Pulmonary artery endothelial cell (primary cell): ENCODE measurements around the gene MYL10. TPM values are rescaled to one million over a fixed set of nuclear protein-coding genes. Genes with fewer than 3 reads are reported as not detected.

Experiments used
- DNase-seq: peaks from one replicate; pipeline ENCODE4 v3.0.0-alpha.2; 2011; ENCODE audit warnings: low read depth, low spot score
- total RNA-seq: library from RNA; depleted of rRNA; stranded (reverse); fragments of >200 nt; gene quantifications from 2 replicates; pipeline ENCODE4 v1.2.3, GENCODE V29; 2014

The MYL10 gene
- not detected in 2 replicates for total RNA-seq

GRCh38 chr7:101629171-101629570 lies at the start of gene MYL10:
TSS of gene MYL10 (minus strand) at chr7:101629296. CDS start at chr7:101629118, 178 bp downstream.
- no peak for DNase-seq

- DNase-seq: no peak
Measured at GRCh38 chr7:101678658-101679057, 49.6 kb upstream of the MYL10 start.

DNA sequence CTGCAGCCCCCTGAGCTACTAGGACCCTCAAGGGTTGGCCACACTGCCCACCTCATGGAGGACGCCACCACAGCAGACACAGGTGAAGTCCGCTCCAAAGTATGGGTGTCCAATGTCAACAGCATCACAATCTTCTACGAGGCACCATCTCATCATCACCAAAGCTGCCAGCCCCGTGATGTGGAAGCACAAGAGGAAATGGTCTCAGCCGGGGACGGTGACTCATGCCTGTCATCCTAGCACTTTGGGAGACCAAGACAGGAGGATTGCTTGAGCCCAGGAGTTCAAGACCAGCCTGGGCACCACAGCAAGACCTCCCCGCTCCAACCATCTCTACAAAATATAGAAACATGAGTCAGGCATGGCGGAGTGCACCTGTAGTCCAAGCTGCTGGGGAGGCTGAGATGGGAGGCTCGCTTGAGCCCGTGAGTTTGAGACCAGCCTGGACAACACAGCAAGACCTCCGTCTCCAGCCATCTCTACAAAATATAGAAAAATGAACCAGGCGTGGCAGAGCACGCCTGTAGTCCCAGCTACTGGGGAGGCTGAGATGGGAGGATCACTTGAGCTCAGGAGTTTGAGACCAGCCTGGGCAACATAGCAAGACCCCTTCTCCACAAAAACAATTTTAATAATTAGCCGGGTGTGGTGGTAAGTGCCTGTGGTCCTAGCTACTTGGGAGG lies 48.8 kb upstream of the MYL10 start:
- DNase-seq: no peak

- no peak for DNase-seq
Measured at GRCh38 chr7:101677391-101677790, 48.3 kb upstream of the MYL10 start.

DNA sequence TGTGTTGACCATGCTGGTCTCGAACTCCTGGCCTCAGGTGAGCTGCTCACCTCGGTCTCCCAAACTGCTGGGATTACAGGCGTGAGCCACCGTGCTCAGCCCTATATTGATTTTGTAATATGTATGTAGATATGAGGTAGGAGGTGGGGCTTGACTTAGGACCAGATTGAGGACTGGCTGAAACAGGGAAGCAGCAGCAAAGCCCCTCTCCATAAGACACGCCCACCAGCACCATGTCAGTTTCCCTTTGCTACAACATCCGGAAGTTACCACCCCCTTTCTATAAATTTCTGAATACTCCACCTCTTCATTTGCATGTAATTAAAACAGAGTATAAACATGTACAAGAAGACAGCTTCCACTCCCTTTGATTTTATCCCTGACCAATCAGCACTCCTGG lies 47.9 kb upstream of the MYL10 start:
- no peak for DNase-seq

DNA sequence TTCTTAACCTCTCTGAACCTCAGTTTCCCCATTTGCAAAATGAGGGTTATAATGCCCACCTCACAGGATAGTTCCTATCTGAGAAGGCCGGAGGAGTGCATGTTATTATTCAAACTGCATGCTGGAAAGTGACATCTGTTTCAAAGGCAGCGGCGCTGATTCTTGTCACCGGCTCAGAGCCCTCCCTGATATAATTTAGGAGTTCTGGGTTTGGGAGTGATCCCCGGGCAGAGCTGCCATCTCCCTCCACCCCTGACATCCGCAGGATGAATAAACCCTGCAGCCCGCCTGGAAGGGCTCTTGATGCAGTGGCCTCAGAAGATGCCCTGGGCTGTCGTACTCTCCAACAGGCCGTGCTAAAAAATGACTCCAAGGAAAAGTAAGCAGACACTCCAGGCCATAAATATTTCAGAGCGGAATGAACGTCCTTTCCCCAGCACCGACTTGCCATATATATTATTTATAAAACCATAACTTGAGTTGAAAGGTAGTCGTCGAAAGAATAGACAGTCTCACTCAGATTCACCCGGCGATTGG lies 47.0 kb upstream of the MYL10 start:
- no peak for DNase-seq

- DNase-seq: no peak
Measured at GRCh38 chr7:101674439-101674838, 45.3 kb upstream of the MYL10 start.

DNA sequence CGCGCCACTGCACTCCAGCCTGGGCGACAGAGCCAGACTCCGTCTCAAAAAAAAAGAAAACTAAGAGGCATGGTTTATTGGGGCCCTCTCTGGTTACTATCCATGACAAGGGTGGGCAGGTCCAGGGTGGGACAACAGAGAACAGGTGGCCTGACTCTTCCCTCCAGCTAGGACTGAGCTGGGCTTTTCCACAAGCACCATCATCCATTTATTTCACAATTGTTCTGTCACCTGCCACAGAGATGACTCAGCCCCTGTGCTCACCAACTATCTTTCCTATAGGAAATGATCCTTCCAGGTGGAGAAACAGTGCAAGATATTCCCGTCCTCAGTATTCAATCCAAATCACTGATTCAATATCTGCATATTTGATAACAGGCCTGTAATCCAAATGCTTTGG lies 44.9 kb upstream of the MYL10 start:
- DNase-seq: no peak

- DNase-seq: no peak
Measured at GRCh38 chr7:101673315-101673714, 44.2 kb upstream of the MYL10 start.

GRCh38 chr7:101671371-101672356 lies 42.6 kb upstream of the MYL10 start:
- DNase-seq: no peak

- DNase-seq: no peak
Measured at GRCh38 chr7:101669307-101669706, 40.2 kb upstream of the MYL10 start.

DNA sequence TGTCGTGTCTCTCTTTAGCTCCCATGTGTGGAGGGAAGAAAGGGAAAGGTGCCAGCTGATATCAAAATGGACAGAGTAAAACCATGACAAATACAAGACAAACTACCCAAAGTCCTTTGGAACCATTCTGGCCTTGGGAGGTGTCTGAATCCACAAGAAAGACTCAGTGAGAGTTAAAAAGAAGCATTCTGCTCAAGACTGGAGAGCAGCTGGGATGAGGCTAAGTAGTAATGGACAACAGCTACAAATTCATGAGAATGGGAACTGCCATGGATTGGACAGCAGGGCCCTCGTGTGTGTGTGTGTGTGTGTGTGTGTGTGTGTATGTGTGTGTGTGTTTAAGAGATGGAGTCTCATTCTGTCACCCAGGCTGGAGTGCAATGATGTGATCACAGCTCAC lies 39.6 kb upstream of the MYL10 start:
- no peak for DNase-seq

- DNase-seq: no peak
Measured at GRCh38 chr7:101667920-101668319, 38.8 kb upstream of the MYL10 start.

DNA sequence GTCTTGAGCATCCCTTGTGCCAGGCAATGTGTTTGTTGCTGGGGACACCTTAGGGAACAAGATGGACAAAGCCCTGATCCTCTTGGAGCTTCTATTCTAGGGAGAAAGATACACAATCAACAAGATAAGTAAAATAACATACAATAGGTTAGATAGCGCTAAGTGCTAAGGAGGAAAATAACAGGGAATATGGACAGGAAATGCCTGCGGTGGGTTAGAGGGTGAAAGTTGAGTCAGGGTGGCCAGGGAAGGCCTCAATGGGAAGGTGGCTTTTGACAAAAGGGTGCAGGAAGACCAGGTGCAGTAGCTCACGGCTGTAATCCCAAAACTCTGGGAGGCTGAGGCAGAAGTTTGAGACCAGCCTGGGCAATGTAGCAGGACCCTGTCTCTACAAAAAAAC lies 38.3 kb upstream of the MYL10 start:
- DNase-seq: no peak

- no peak for DNase-seq
Measured at GRCh38 chr7:101666741-101667140, 37.6 kb upstream of the MYL10 start.

DNA sequence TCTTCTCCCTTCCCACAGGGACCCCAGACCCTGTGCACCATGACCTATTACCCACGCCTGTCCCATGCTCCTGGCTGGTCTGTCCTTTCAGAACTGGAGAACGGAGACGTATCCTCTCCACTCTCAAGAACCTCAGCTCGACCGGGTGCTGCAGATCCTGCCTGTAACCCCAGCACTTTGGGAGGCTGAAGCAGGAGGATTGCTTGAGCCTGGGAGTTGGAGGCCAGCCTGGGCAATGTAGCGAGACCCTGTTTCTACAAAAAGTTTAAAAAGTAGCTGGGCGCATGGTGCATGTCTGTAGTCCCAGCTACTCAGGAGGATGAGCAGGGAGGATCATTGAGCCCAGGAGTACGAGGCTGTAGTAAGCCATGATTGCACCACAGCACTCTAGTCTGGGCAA lies 37.2 kb upstream of the MYL10 start:
- no peak for DNase-seq

DNA sequence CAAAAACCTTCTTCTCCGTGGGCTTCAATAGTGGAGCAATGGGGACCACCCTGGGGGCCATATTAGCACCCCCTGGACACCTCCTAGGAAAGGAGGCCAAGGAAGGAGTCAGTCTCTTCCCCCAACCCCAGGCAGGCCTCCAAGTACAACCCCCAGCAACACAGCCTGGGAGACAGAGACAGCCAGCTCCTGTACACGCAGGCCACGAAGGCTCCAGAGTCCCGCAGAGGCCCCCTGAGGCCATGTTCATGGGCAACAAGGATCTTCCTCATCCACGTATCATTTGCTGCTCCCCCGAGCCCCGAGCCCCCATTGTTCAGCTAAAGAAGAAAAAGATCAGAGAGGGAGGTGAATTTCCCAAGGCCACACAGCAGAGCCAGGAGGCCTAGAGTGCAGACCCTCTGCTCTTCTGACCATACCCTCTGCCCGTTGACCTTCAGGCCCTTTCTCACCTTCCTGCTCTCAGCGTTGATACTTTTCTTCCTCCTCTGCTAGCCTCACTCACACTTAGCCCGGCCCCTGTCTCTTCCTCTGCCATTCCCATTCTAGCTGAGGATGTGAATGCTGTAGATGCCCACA lies 35.9 kb upstream of the MYL10 start:
- DNase-seq: no peak

DNA sequence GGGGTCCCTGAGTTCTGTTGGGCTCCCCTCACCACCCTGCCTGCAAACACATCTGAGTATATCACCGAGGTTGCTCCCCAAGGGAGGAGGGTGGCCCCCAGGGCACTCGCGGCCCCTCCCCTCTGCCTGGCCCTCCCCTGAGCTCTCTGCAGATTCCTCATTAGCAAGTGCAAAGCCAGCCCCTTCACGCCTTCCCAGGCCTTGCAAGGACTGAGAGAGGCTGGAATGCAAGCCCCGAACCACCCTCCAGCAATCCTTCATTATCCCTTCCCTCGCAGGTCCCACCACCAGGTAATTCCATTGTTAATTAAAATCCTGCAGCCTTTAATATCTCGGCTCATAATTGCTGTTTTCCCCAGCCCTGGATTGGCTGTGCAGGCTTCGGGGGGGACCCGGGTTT lies 35.3 kb upstream of the MYL10 start:
- DNase-seq: no peak

- no peak for DNase-seq
Measured at GRCh38 chr7:101663747-101664146, 34.7 kb upstream of the MYL10 start.

DNA sequence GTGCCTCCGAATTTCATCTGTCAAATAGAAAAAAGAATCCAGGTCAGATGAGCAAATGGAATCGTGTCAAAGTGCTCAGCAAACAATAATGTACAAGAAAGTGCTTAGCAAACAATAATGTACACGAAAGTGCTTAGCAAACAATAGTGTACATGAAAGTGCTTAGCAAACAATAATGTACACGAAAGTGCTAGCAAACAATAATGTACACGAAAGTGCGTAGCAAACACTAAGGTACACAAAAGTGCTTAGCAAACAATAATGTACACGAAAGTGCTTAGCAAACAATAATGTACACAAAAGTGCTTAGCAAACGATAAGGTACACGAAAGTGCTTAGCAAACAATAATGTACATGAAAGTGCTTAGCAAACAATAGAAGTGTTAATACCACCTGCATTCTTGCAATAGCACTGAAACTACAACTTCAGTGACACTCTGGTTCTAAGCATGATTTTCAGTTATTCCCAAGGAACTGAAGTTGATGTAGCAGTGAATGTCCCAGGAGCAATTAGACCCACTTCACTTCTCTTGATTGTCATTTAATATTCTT lies 33.4 kb upstream of the MYL10 start:
- DNase-seq: no peak

GRCh38 chr7:101659706-101660105 lies 30.6 kb upstream of the MYL10 start:
- no peak for DNase-seq

GRCh38 chr7:101657171-101657570 lies 28.1 kb upstream of the MYL10 start:
- no peak for DNase-seq
